ENCODE measurements around the gene CDRT15L2.
"Not testable (repeated sequence)": the region's sequence is repeated elsewhere in the genome, so short reads cannot be mapped to it uniquely, and the experiment has no call there.

The CDRT15L2 gene

DNA sequence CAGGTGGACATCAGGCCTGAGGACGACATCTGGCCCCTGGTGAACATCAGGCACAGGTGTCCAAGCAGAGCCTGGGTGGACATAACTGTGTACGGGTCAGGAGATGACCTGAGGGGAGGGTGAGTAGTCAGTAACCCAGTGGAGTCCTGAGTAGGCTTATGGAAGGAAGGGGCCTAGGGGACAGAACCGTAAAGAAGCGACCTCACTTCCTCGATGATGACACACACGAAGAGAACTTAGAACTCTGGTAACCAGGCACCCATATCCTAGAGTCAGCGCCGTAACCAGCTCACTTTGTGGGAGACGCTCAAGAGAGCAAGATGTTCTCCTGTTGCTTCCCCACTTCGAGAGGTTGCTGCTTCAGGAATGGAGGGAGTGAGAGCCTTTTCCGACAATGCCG is at the start of gene CDRT15L2:
Gene CDRT15L2 (plus strand): TSS at position 301 of the 400 bp plus-strand sequence. CDS start 20 bp downstream, at position 321.
- not testable (repeated sequence) for DNase-seq (ENCODE audit: low read depth, low spot score)

DNA sequence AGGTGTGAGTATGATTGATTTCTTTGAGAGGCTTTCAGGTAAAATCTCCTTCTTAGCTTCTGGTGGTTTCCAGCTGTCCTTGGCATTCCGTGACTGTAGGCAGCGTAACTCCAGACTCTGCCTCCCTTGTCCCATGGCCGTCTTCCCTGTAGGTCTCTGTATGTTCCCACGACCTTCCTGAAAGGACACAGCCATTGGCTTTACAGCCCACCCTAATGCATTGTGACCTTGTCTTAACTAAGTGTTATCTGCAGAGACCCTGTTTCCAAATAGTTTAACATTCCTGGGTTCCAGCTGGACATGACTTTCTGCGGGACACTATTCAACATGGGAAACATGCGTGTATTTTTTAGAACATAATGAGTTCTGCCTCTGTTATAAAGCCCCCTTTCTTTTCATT is 49.4 kb upstream of the CDRT15L2 start:
- H3K27ac ChIP-seq; DNase-seq (ENCODE audit: low read depth, low spot score): not testable (repeated sequence)

More for the DNA sequence above, at the start of gene CDRT15L2:
- not testable (repeated sequence) for H3K27ac ChIP-seq

DNA sequence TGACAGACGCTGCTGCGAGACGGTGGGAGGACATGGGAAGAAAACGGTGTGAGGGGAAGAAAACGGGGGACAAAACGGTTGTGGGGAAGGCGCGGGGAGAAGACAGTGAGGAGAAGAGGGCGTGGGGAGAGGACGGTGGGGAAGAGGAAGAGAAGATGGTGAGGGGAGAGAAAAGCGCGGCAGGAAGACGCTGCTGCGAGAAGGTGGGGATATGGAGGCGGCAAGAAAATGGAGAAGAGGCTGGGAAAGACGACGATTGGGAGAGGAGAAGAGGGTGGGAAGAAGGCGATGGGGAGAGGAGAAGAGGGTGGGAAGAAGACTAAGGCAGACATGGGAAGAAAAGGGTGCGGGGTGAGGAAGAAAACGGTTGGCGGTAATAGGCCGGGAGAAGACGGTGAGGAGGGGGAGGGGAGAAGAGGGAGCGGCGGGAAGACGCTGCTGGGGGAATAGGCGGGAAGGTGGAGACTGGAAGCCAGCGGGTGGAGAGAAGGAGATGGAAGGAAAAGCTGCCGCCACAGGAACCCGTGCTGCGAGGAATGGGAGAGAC is 46.9 kb upstream of the CDRT15L2 start:
- not testable (repeated sequence) for DNase-seq (ENCODE audit: low read depth, low spot score); H3K27ac ChIP-seq

DNA sequence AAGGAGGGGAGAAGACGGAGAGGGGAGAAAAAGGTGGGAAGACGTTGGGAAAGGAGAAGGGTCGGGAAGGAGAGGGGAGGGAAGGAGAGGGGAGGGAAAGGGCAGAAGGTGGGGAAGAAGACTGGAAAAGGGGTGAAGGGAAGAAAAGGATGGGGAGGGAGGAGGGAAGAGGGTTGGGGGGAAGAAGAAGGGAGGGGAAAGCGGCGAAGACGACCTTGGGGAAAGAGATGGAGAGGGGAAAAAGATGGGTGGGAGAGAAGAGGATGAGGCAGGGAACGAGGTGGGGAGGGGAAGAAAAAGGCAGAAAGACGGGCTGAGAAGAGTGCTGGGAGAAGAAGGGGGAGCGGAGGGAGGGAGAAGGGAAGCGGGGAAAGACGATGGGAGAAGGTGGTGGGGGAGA is 46.3 kb upstream of the CDRT15L2 start:
- H3K27ac ChIP-seq; DNase-seq (ENCODE audit: low read depth, low spot score): not testable (repeated sequence)

DNA sequence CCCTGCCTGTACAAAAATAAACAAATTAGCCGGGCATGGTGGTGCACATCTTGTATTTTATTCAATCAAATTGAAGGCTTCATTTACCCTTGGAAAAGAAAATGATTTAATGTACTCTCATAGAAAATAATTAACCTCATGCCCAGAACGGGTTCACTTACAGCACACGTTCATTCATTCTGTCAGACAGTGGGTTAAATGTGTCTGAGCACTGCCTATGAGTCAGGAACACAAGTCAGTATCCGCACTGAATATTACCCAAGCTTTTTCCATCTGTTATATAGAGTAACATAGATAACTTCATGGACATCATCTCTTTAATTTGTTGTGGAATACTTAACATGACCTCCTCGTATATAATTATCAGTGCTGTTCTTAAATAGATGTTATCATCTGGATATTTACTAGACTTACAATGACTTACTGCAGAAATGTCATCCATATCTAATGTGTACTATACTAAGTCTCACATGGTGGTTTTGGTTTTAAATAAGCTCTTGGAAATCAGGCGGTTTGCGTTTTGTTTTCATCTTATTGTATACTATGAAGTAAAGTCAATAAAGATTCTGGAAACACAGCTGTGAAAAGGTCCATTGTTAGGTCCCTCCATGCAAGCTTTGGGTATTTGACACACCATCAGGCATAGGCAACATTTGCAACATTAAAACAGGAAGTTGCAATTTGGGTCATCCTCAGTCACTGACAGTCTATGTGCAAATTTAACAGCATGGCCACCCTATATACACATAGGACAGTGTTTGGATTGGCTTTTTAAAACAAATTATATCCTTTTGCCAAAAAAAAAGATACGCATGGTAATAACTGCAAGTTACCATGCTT is 44.6 kb upstream of the CDRT15L2 start:
- not testable (repeated sequence) for DNase-seq (ENCODE audit: low read depth, low spot score)

DNA sequence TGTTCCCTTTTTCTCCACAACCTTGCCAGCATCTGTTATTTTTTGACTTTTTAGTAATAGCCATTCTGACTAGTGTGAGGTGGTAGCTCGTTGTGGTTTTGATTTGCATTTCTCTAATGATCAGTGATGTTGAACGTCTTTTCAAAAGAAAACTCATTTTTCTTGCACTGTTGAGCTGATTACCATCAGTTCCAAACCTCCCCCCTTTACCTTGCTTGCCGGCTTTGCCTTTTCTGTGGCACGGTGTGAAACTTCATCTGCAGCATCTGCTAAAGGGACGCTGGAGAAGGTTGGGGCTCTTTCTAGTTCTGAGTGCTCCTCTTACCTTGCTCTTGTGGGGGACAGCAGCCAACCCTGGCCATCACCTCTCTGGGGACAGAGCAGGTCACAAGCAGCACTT is 39.1 kb upstream of the CDRT15L2 start:
- not testable (repeated sequence) for DNase-seq (ENCODE audit: low read depth, low spot score); H3K27ac ChIP-seq

More for the DNA sequence above, 44.6 kb upstream of the CDRT15L2 start:
- H3K27ac ChIP-seq: not testable (repeated sequence)

DNA sequence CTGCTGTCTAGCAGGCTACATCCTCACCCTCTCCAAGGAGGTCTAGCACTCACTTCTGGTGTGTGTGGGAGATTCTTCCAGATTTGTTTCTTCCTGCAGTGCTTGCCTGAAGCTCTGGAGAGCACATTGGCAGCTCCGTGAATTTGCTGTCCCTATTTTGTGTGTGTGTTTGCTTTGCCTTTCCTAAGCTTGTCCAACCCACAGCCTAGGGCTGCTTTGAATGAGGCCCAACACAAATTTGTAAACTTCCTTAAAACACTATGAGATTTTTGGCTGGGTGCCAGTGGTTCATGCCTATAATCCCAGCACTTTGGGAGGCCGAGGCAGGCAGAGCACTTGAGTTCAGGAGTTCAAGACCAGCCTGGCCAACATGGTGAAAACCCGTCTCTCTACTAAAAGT is 38.7 kb upstream of the CDRT15L2 start:
- not testable (repeated sequence) for H3K27ac ChIP-seq; DNase-seq (ENCODE audit: low read depth, low spot score)

DNA sequence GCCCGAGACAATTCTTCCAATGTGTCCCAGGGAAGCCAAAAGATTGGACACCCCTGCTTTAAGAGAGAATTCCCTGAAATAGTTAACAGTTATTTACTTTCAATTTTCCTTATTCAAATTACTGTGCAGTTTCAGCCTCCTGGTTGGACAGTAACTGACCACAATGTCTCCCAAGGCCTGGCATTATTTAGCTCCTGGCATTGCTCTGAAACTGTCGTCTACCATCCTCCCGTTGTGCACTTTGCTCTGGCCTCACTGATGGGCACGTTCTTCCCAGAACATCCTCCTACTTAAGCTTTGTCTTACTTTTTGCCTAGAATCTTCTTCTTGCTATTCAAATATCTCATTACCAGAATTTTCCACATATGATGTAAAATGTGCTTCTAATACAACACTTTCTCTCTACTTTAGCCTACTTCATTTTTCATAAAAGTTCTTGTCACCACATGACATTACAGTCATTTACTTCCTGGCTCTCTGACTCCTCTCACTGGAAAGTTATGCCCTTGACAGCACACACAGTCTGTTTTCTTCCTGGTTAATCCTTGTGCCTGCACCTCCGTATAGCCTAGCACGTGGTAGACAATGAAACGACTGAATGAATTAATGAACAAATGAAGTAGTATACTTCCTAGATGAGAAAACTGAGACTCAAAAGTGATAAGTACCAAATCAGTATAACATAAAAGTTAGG is 37.5 kb upstream of the CDRT15L2 start:
- DNase-seq (ENCODE audit: low read depth, low spot score); H3K27ac ChIP-seq: not testable (repeated sequence)

DNA sequence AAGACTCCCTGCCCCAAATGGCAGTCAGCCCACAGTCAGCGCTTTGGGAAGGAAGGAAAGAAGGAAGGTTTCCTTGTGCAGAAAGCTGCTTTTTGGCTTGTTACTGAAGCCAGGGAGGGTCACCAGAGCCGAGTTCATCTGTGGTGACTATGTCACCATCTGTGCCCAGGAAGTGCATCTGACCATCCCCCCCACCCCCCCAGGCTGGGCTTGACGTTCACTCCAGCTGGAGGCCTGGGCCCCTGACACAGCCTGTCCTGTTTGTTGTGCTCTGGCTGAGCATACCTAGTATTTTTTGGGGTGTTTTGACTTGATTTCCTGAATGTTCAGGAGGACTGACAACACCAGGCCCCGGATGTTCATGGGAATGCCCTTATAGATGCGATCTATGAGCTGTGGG is 31.6 kb upstream of the CDRT15L2 start:
- H3K27ac ChIP-seq; DNase-seq (ENCODE audit: low read depth, low spot score): not testable (repeated sequence)

DNA sequence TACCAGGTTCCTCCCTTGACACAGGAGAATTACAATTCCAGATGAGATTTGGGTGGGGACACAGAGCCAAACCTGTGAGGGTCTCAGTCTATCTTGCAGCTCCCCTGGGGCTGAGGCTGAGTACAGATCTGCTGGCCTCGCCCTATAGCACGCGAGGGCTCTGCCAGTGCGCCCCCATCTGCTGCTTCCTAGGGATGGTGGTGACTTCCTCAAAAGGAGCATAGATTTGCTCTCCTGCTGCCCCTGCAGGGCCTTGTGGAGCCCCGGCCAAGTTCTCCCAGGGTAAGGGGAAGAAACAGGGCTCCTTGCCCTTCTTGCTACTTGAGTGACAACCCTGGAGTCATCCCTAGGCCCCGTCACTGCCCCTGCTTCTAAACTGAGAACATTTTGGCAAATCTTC is 26.6 kb upstream of the CDRT15L2 start:
- H3K27ac ChIP-seq; DNase-seq (ENCODE audit: low read depth, low spot score): not testable (repeated sequence)

DNA sequence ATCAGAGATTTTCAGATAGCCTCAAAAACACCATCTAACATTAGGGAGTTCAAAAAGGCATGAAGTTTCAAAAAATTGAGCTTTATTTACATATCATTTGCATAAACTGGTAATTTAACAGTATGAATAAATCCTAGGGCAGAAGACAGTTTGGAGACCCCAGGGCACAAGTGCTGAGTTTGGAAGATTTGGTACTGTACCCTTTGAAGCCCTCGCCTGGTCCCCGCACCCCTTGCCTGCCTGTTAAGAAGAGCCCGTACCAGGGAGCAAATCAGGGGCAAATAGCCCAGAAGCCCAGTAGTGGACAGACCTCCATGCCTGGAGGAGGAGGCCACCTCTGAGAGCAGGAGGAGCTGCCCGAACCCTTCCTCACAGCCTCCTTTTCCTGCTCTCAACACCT is 24.8 kb upstream of the CDRT15L2 start:
- H3K27ac ChIP-seq; DNase-seq (ENCODE audit: low read depth, low spot score): not testable (repeated sequence)

DNA sequence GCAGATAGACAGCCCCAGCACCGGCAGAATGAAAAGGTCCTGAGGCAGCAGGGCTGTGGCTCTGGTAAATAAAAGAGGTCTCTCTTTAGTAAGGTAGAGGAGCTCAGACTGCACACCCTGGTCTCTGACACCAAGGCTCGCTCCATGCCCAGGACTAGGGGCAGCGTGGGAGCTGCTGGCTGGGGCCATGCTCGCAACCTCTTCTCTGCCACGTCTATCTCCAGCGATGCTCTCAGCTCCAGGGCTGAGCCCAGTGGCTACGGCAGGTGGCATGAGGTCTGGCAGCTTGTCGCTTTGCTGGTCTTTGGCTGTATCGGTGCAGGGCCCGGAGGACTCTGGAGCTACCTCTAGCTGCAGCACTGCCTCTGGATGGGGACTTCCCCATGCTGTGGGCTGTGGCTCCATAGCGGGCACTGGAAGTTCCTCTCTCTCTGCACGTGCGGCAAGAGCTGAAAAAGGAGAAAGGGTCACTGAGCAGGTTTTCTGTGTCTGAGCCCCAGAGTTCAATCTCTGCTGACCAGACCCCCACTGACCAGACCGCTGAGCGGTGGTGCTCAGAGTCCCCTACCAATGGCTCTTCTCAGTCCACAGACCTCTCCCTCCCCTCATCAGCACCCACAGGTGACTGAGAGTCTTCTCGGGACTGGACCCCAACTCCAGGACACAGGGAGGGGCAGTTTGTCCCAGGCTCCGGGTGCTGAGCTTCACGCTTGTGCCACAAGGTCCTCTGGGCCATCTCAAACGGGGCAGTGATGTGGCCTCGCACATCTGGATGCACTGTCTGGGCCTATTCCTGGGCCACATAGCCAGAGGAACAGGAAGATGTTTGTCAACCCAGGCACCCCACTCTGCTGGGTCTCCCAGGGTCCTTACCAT is 24.2 kb upstream of the CDRT15L2 start:
- not testable (repeated sequence) for H3K27ac ChIP-seq; DNase-seq (ENCODE audit: low read depth, low spot score)

DNA sequence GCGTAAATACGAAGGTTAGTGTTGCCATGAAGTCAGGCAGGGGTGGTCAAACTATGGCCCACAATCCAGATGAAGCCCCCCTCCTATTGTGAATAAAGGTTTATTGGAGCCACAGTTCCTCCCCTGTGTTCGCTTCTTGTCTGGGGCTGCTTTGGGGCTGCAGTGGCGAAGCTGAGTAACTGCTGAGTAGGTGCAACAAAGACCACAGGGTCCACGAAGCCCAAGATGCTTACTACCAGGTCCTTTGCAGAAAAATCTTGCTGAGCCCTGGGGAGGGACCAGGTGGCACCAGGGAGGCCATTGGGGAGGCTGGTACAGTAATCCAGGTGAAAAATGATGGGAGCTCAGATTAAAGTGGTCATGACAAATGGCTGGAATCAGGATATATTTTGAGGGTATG is 21.4 kb upstream of the CDRT15L2 start:
- not testable (repeated sequence) for H3K27ac ChIP-seq; DNase-seq (ENCODE audit: low read depth, low spot score)

DNA sequence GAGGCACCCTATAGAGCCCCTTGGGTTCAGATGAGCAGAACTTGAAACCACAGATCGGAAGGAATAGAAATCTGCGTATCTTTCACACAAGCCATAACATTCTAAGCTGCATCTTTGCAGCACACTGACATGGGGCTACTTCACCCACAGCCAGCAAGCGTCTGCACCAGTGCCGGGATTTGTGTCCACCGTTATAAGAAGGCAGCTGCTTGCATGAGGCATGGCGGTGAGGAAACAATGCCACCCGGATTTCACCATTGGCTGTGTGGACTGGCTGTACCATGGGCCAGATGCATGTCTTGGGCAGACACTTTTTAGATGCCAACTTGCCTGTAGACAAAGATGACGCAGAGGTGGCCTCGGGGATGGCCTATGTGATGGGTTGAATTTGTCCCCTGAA is 20.5 kb upstream of the CDRT15L2 start:
- H3K27ac ChIP-seq; DNase-seq (ENCODE audit: low read depth, low spot score): not testable (repeated sequence)

DNA sequence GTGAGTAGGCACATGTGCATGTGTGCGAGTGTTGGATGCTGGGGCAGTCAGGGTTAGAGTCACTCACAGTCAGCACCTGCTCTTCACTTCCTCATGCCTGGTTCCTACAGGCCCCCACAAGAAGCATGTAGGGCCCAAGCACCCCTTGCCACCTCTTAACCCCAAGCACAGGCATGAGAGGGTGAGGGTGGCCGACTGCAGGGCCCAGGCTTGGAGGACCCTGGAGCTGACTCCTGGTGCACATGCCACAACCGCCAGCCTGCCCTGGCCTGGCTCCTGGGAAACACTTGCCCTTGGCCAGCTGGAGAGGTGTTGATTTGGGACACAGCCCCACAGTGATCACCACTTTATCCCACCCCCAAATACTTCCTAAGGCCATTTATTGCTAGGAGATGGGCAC is 16.9 kb upstream of the CDRT15L2 start:
- DNase-seq (ENCODE audit: low read depth, low spot score): no peak

DNA sequence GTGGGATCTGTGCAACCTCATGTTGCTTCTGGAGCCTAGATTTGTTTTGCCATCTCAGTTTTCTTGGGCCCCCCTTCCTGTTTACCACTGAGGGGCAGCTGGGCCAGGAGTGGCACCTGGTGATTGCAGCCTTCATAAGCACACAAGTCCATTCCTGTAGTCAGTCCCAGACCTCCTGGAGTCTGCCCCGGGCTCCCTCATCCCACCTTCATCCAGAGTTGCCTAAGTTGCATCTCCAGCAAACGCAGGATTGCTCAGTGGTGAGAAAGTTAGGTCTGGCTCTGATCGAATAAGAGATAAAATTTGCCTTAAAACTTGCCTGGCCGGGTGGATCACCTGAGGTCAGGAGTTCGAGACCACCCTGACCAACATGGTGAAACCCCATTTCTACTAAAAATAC is 14.3 kb upstream of the CDRT15L2 start:
- H3K27ac ChIP-seq; DNase-seq (ENCODE audit: low read depth, low spot score): not testable (repeated sequence)

More for the DNA sequence above, 16.9 kb upstream of the CDRT15L2 start:
- H3K27ac ChIP-seq: no peak overlapping the region

DNA sequence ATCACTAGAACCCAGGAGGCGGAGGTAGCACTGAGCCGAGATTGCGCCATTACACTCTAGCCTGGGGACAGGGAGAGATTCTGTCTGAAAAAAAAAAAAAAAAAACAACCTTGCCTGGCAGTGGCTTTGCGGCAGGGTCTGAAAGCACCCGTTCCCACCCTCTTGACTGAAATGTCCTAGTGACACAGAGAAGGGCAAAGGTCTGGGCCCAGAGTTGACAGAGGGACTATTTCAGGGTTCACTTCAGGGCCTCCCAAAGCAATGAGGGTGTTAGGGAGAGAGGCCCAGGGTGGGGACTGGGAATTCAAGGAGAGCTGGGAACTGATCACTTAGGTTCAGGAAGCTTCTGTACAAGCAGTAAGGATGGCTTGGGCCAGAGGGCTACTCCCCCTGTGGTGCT is 13.8 kb upstream of the CDRT15L2 start:
- H3K27ac ChIP-seq: no peak overlapping the region
- no peak for DNase-seq (ENCODE audit: low read depth, low spot score)

DNA sequence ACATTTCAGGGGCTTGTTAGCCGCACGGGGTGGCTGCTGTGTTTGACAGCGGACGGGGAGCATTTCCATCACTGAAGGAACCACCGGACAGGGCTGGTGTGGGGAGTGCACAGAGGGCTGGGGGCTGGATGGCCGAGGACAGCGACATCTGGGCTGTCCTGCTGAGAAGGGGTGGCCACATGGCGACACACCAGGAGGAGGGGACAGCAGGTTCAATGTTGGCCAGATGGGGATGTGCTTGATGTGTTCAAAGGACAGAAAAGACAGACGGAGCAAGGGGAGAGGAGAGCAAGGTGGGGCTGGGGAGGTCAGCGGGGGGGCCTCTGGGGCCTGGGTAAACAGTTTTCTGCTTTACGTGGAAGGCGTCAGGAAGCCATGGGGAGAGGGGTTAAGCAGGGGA is 12.8 kb upstream of the CDRT15L2 start:
- not testable (repeated sequence) for DNase-seq (ENCODE audit: low read depth, low spot score); H3K27ac ChIP-seq

DNA sequence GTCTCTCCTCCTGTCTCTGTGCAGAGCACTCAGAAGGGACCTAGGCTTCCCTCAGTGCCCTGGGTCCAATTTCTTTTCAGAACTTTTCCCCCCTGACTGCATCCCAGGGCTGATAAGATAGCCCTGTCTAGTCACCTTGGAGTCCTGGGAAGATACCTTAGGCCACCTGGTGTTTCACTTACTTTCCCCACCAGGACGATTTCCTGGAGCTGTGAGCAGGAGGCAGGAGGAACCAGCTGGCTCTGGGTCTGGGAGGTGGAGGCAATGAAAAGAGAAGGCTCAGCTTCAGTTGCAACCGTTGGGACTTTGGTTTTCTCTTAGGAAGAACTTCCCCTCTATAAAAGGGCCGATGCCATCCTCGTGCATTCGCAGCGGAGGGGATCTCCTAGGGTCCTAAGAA is 12.1 kb upstream of the CDRT15L2 start:
- not testable (repeated sequence) for DNase-seq (ENCODE audit: low read depth, low spot score); H3K27ac ChIP-seq

DNA sequence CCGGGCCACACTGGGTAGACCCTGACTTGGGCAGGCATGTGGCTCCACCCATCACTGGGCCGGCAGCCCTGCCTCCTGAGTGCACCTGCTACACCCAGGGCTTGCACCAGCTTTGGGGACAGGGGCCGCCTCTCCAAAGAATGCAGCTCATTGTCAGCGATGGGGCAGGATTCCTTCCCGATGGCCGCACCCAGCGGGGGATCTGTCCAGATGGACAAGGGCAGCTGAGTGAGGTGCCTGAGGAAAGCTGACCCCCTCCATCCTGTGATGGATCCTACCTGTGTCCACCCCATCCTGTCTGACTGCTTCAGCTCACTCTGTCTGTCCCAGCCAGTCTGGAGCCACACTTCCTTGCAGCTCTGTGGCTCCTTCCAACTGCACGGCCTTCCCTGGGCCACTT is 10.9 kb upstream of the CDRT15L2 start:
- DNase-seq (ENCODE audit: low read depth, low spot score); H3K27ac ChIP-seq: not testable (repeated sequence)

All from epithelial cell of prostate (primary cell).